GM19463 (cell line): ENCODE data around the gene FBXO34.

Source experiments
- ATAC-seq: cut with Tn5 transposase; IDR thresholded peaks from one replicate; pipeline ENCODE4 v1.9.1; 2021; ENCODE audit warnings: mild to moderate bottlenecking, moderate library complexity; ENCODE audit not compliant: unreplicated experiment

Gene FBXO34

GRCh38 chr14:55270832-55271571, at the start of gene FBXO34:
Gene FBXO34, plus strand, starts transcription at chr14:55271421. Its CDS starts 78,970 bp downstream, at chr14:55350391.
- ATAC-seq: peak; percentile 82

- ATAC-seq: no peak
Observed at GRCh38 chr14:55221968-55222367, 49.3 kb upstream of the FBXO34 start.

GRCh38 chr14:55223364-55223763, 47.9 kb upstream of the FBXO34 start:
- no peak for ATAC-seq

- ATAC-seq: no peak
Observed at GRCh38 chr14:55228261-55228660, 43.0 kb upstream of the FBXO34 start.

GRCh38 chr14:55233591-55233990, 37.6 kb upstream of the FBXO34 start:
- ATAC-seq: no peak

GRCh38 chr14:55238019-55238680, 33.1 kb upstream of the FBXO34 start:
- no peak for ATAC-seq

GRCh38 chr14:55239320-55239719, 31.9 kb upstream of the FBXO34 start:
- ATAC-seq: no peak

GRCh38 chr14:55240526-55241178, 30.6 kb upstream of the FBXO34 start:
- ATAC-seq: no peak

GRCh38 chr14:55241673-55242072, 29.5 kb upstream of the FBXO34 start:
- no peak for ATAC-seq

GRCh38 chr14:55243386-55243785, 27.8 kb upstream of the FBXO34 start:
- no peak for ATAC-seq

- no peak for ATAC-seq
Observed at GRCh38 chr14:55243813-55244212, 27.4 kb upstream of the FBXO34 start.

- no peak for ATAC-seq
Observed at GRCh38 chr14:55245657-55246268, 25.5 kb upstream of the FBXO34 start.

GRCh38 chr14:55248411-55248810, 22.8 kb upstream of the FBXO34 start:
- no peak for ATAC-seq

- ATAC-seq: no peak
Observed at GRCh38 chr14:55249423-55249822, 21.8 kb upstream of the FBXO34 start.

- ATAC-seq: no peak
Observed at GRCh38 chr14:55253276-55253675, 17.9 kb upstream of the FBXO34 start.

GRCh38 chr14:55254581-55254980, 16.6 kb upstream of the FBXO34 start:
- no peak for ATAC-seq

- no peak for ATAC-seq
Observed at GRCh38 chr14:55255979-55256378, 15.2 kb upstream of the FBXO34 start.

- no peak for ATAC-seq
Observed at GRCh38 chr14:55256586-55256985, 14.6 kb upstream of the FBXO34 start.

GRCh38 chr14:55265197-55265596, 6.0 kb upstream of the FBXO34 start:
- no peak for ATAC-seq

GRCh38 chr14:55267820-55268219, 3.4 kb upstream of the FBXO34 start:
- no peak for ATAC-seq

- ATAC-seq: peak; percentile 31
Observed at GRCh38 chr14:55271572-55272298, 514 bp downstream of the FBXO34 start.
